Tibial nerve (tissue), 3 donors: ENCODE results near the gene FMOD.

Source experiments
- POLR2A ChIP-seq, 2 donors: fragments of 450-650 bp; IDR thresholded peaks; one replicate each; pipeline ENCODE4 v1.6.1; 2017; ENCODE audit warnings: antibody characterized with exemption in 2 of 2, mild to moderate bottlenecking in 2 of 2, moderate library complexity in 2 of 2
- TF ChIP-seq, protein P1 (sequence below), 5 experiments: fragments of 200-600 bp in 3 of 5; fragments of 450-650 bp in 2 of 5; sonication (generic) in 3 of 5; IDR thresholded peaks; one replicate each; pipeline ENCODE4 v1.5.1; 2016 to 2019; ENCODE audit warnings: antibody characterized with exemption in 5 of 5, mild to moderate bottlenecking in 3 of 5, moderate library complexity in 2 of 5

DNA sequence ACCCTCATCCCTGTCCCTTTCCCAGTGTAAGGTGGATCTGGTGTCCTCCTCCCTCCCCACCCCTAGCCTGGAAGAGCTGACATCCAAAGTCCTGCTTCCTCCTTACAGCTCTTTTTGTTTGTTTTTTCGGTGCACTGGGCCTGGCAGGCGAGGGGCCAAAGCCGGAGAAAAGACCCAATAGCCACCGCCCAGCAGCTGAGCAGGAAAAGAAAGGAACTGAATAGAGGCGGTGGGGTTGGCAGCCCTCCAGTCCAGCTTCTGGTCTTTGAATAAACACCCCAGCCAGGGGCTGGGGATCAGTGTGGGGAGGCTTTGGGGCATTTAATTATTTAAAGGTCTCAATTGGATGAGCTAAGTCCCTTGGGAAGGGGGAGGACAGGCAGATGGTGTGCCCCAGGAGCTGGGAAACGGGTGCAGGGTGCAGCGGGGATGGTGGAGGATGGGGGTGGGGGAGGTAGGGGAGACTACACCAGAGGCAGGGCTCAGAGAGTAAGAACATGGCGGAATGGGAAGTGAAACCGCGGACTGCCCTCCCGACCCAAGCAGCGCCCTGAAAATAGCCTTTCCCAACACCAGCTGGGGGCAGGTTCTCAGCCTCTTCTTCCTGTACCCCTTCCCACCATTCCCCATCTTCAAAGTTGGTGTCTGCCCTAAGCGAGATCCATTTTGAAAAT, 25.4 kb downstream of the FMOD start:
- TF ChIP-seq, protein P1, sequence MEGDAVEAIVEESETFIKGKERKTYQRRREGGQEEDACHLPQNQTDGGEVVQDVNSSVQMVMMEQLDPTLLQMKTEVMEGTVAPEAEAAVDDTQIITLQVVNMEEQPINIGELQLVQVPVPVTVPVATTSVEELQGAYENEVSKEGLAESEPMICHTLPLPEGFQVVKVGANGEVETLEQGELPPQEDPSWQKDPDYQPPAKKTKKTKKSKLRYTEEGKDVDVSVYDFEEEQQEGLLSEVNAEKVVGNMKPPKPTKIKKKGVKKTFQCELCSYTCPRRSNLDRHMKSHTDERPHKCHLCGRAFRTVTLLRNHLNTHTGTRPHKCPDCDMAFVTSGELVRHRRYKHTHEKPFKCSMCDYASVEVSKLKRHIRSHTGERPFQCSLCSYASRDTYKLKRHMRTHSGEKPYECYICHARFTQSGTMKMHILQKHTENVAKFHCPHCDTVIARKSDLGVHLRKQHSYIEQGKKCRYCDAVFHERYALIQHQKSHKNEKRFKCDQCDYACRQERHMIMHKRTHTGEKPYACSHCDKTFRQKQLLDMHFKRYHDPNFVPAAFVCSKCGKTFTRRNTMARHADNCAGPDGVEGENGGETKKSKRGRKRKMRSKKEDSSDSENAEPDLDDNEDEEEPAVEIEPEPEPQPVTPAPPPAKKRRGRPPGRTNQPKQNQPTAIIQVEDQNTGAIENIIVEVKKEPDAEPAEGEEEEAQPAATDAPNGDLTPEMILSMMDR (IDR thresholded peaks at IDR 0.05), result no peak
- no peak for TF ChIP-seq POLR2A (IDR thresholded peaks at IDR 0.05)
